ENCODE measurements around the gene KRTAP9-1. TPM values are rescaled to one million over a fixed set of nuclear protein-coding genes. Genes with fewer than 3 reads are reported as not detected.

KRTAP9-1 gene
- total RNA-seq, 2 experiments from 2014 or later = not detected

Other genes with a start within 250 kb of the KRTAP9-1 start
- gene KRT39, start 222.9 kb upstream of the KRTAP9-1 start, total RNA-seq = not detected
- not detected for gene KRT40, start 205.6 kb upstream of the KRTAP9-1 start, total RNA-seq
- gene KRTAP3-3, start 195.7 kb upstream of the KRTAP9-1 start, total RNA-seq = not detected
- gene KRTAP3-2, start 190.0 kb upstream of the KRTAP9-1 start, total RNA-seq = not detected
- not detected for gene KRTAP3-1, start 180.8 kb upstream of the KRTAP9-1 start, total RNA-seq
- gene KRTAP1-5, start 162.7 kb upstream of the KRTAP9-1 start, total RNA-seq = not detected
- not detected for gene KRTAP1-4, start 159.7 kb upstream of the KRTAP9-1 start, total RNA-seq
- not detected for gene KRTAP1-3, start 155.0 kb upstream of the KRTAP9-1 start, total RNA-seq
- gene KRTAP1-1, start 148.4 kb upstream of the KRTAP9-1 start, total RNA-seq = not detected
- not detected for gene KRTAP2-1, start 142.6 kb upstream of the KRTAP9-1 start, total RNA-seq
- not detected for gene KRTAP2-2, start 134.7 kb upstream of the KRTAP9-1 start, total RNA-seq
- gene KRTAP2-3, start 129.8 kb upstream of the KRTAP9-1 start, total RNA-seq = not detected
- not detected for gene KRTAP2-4, start 124.0 kb upstream of the KRTAP9-1 start, total RNA-seq
- gene KRTAP4-7, start 105.7 kb upstream of the KRTAP9-1 start, total RNA-seq = not detected
- gene KRTAP4-8, start 91.7 kb upstream of the KRTAP9-1 start, total RNA-seq = not detected
- gene KRTAP4-16, start 87.7 kb upstream of the KRTAP9-1 start, total RNA-seq = not detected
- not detected for gene KRTAP4-9, start 84.5 kb upstream of the KRTAP9-1 start, total RNA-seq
- not detected for gene KRTAP4-11, start 71.5 kb upstream of the KRTAP9-1 start, total RNA-seq
- gene KRTAP4-12, start 65.7 kb upstream of the KRTAP9-1 start, total RNA-seq = not detected
- not detected for gene KRTAP4-6, start 49.3 kb upstream of the KRTAP9-1 start, total RNA-seq
- gene KRTAP4-5, start 40.1 kb upstream of the KRTAP9-1 start, total RNA-seq = not detected
- gene KRTAP4-4, start 29.1 kb upstream of the KRTAP9-1 start, total RNA-seq = not detected
- gene KRTAP4-3, start 21.7 kb upstream of the KRTAP9-1 start, total RNA-seq = not detected
- not detected for gene KRTAP4-2, start 11.7 kb upstream of the KRTAP9-1 start, total RNA-seq
- not detected for gene KRTAP4-1, start 5.0 kb upstream of the KRTAP9-1 start, total RNA-seq
- gene KRTAP9-2, start 36.8 kb downstream of the KRTAP9-1 start, total RNA-seq = not detected
- not detected for gene KRTAP9-3, start 42.6 kb downstream of the KRTAP9-1 start, total RNA-seq
- gene KRTAP9-8, start 48.1 kb downstream of the KRTAP9-1 start, total RNA-seq = not detected
- not detected for gene KRTAP9-4, start 59.8 kb downstream of the KRTAP9-1 start, total RNA-seq
- not detected for gene KRTAP9-9, start 65.5 kb downstream of the KRTAP9-1 start, total RNA-seq
- gene KRTAP9-6, start 75.5 kb downstream of the KRTAP9-1 start, total RNA-seq = not detected
- gene KRTAP9-7, start 85.8 kb downstream of the KRTAP9-1 start, total RNA-seq = not detected
- not detected for gene KRTAP29-1, start 113.0 kb downstream of the KRTAP9-1 start, total RNA-seq
- gene KRTAP16-1, start 119.4 kb downstream of the KRTAP9-1 start, total RNA-seq = not detected
- not detected for gene KRTAP17-1, start 125.8 kb downstream of the KRTAP9-1 start, total RNA-seq
- not detected for gene KRT33A, start 160.9 kb downstream of the KRTAP9-1 start, total RNA-seq
- gene KRT33B, start 179.9 kb downstream of the KRTAP9-1 start, total RNA-seq = not detected
- not detected for gene KRT34, start 192.4 kb downstream of the KRTAP9-1 start, total RNA-seq
- not detected for gene KRT31, start 207.7 kb downstream of the KRTAP9-1 start, total RNA-seq
- not detected for gene KRT37, start 234.7 kb downstream of the KRTAP9-1 start, total RNA-seq